Left hindlimb (tissue), 1 donor: ENCODE measurements around the gene MYBPH.

Source experiments
- DNase-seq: peaks from one replicate; pipeline ENCODE4 v3.0.0-alpha.2; 2018

The MYBPH gene

DNA sequence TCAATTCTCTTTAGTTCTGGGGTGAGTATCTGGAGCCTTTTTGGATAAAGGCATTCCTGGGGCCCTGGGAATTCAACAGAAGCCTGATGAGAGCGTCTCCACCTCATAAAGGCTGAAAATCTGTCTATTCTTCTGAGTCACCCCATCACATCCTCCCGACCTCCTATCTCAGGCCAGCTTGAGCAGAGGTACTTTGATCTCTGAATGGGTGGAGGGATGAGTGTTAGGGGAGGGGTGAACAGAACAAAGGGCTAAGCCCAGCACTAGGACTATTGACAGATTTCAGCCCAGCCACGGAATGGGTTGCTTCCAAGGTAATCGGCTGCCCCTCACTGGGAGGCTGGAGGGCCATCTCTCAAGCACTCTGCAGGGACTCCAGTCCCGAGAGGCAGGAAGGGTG is 2.5 kb upstream of the MYBPH start:
- DNase-seq, result no peak

DNA sequence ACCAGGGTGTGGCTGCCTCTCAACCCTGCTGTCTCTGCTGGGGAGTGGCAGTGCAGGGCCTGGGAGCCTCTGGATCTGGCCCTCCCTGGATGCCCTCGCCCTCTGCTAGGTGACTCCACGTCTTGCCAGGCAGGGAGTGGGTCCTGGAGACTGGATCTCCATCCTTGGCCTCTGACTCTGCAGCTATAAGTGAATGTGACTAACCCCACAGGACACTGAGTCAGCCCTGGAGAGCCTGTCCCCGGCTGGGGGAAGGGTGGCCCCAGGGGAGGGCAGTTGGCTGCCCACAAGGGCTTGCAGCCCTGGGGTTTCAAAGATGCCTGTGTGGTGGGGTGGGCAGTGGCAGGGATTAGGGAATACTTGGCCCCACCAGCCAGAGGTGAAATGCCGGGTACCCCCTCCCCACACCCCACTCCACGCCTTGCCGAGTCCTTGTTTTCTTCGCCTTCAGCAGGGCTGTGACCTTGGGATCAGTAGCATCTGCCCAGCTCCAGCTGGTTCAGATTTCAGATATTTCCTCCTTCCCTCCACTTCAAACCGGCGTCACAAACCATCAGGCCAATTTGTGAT is 1.9 kb upstream of the MYBPH start:
- no peak for DNase-seq

DNA sequence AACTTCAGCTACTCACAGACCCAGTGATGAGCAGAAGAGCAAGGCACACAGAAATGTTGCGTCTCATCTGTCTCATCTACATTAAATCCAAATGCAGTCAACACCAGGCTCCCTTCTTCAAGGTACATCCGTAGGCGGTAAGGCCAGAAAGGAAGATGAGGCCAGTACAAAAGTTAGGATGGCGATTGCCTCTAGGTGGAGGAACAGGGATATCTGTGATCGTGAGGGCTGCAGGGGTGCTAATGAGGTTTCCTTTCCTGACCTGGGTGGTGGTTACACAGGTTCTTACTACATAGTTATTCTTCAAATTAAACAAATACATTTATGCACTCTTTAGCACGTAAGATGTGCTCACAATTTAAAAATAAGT is 1.4 kb upstream of the MYBPH start:
- DNase-seq, result no peak

DNA sequence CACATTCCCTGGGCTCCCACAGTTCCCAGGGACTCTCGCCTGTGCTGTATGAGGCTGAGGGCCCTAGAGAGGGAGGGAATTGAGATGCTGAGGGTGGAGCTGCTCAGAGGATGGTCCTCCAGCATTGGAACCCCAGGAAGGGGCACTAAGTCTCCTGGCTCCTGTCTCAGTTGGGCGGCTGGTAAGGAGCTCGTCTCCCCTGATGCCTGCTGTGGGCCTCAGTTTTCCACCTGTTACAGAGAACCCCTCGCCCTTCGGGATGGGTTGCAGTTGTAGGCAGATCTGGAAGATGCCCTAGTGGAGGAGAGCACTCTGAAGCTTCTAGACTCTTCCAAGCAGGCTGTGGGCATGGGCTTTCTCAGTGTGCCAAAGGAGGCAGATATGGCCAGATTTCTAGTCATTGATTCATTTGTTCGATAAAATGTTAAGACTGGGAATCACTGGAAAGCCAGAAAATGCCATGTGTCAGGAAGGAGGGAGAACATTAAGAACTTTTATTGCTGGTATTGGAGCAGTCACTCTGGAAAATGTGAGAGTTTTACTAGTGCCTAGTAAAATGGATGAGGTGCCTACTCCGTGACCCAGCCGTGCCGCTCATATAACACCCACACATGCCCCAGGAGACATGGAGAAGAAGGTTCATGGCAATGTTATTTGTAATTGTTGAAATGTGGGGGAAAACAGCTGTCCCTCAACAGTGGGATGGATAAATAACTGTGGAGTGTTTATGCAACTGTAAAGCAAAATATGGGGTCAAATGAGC is 828 bp upstream of the MYBPH start:
- DNase-seq, result no peak

DNA sequence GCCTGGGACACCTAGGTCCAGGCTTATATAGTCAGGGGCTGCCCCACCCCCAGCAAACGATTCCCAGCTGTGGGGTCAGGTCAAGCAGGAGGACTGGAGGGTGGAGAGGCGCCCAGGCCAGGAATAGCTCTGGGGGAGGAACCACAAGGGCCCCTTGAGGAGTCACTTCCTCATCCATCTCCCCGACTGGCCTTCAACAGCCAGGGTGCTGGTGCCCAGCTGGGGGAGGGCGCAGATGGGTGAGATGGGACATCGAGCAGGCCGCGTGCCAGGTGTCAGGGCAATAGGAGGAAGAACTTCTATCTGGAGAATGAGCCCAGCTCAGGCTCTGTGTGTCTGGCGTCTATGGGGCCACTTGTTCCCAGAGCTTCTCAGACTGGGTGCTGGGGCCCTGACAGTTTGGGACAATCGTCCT is 208 bp upstream of the MYBPH start:
- no peak for DNase-seq

DNA sequence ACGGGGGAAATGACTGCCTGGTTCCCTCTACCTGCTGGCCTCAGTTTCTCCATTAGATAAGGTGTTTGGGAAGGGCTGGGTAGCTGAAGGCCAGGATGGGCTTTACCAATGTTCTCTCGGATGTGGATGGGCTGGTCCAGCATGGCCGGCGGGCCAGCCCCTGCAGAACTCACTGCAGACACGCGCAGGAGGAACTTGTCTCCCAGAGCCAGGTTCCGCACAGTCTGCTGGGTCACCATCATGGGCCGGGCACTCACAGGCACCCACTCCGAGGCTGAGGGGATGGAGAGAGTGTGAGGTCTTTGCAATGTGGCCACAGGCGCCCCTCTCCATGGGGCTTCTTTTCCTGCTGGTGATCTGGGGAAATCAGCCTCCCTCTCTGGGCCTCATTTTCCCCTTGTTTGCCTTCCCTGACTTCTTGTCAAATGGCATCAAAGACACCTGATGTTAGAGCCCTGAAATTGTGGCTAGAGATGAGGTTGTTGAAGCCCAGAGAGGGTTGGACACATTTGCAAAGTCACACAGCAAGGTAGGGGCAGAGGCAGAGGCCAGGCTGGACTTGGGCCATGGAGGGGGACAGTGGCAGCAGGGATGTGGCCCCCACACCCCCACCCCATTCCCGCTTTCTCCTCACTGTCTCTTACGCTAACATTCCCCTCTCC is 1.2 kb downstream of the MYBPH start:
- DNase-seq, result no peak

DNA sequence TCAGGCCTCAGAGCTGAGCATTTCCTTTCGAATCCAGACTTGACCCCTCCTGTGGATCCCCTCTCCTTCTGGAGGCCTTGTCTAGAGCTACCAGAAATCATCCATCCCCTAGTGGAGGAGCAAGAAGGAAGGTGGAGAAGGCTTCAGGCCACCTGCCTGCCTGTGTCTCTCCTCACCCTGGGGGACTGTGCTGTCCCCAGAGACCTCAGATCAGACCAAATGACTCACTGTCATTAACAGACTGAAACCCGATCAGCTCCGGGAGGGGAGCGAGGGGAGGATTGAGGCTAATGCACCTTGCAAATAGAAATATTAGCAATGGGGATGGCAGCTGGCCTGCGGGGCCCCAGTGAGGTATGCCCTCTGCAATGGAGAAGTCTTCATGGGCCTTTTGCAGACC is 2.1 kb downstream of the MYBPH start:
- no peak for DNase-seq

DNA sequence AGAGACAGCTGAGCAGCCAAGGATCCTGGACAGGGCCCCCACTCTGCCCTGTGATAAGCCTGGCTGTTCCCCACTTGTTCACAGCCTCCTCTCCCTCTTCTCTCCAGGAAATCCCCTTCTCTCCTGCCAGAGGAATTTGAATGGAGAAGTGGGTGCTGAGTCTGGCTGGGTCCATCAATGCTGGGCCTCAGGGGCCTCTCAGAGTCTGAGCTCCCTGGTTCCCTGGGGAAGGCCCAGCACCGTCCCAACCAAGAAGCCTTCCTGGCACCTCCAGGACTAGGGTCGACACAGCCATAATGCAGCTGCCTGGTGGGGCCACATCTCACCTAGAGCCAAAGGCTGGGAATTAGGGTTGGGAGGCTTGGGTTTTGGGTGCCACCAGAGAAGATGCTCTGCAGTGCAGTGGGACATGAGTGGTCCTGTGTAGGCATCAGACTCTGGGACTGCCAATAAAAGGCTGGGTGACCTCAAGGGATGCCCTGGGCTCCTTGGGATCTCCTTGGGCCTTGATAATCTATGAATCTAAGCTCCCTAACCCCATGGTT is 2.5 kb downstream of the MYBPH start:
- no peak for DNase-seq

DNA sequence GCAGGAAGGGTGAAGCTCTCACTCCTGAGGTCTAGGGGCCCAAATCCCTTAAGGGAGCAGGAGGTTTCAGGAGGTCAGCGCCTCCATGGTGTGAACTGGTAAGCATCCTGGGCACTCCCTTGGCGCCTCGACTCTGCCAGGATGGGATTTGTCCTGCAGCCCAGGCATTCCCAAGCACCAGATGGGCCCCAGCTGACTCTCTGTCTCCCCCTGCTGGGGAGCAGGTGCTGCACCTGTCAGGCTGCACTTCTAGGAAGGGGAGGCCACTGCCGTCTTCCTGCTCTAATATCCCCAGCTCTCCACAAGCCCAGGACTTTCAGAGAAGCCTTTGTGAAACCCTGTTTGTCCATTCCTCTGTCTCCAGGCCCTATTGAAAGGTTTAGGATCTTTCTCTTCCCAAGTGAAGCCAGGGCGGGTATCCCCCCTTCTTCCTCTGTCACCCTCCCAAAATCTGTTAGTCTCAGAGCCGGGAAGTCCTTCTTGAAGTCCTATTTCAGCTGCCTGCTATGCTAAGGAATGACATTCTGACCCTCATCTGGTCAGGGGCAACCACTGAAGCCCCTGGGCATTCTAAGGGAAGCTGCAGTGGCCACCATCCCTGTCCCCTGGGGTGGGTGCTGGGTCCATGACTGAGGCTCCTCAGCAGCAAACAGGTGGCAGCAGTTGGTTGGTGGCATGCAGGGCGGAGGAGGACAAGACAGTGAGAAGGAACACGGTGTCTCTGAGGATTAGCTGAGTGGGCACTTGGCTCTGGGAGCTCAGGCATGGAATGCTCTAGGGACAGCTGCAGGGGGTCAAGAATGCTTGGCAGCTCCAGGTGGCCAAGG is 3.2 kb downstream of the MYBPH start:
- DNase-seq, result no peak

DNA sequence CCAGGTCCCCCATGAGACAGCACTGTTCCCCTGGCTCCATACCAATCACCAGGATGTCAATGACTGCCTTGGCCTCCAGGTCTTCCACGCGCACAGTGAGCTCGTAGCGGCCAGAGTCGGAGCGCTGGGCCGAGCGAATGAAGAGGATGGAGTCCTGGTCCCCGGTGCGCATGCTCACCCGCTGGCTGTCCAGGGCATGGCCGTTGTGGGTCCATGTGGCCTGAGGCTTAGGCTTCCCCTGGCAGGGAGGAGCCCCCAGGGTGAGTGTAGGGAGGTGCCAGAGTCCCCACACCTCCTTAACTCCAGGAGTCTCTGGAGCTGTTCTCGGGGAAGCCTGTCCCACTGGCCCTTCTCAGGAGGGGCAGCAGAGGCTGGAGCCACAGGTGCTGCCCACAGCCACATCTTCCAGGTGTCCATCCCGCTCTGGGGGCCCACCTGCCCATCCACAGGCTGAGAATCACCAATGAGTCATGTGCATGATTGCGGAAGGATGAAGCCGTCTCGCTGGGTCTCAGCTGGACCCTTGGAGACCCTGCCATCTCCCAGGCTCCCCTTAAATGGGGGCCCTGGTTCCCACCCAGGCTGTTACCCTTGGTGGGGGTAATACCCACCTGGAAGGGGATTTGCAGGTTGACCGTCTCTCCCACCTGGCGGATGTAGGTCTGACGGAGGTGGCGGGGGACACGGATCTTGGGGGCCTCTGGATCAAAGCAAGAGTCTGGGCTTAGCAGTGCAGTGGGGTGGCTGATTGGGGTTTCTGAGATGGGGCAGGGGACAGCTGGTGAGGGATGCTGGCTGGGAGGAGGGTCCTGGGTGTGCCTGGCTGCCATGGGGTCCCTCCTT is 4.1 kb downstream of the MYBPH start:
- no peak for DNase-seq

DNA sequence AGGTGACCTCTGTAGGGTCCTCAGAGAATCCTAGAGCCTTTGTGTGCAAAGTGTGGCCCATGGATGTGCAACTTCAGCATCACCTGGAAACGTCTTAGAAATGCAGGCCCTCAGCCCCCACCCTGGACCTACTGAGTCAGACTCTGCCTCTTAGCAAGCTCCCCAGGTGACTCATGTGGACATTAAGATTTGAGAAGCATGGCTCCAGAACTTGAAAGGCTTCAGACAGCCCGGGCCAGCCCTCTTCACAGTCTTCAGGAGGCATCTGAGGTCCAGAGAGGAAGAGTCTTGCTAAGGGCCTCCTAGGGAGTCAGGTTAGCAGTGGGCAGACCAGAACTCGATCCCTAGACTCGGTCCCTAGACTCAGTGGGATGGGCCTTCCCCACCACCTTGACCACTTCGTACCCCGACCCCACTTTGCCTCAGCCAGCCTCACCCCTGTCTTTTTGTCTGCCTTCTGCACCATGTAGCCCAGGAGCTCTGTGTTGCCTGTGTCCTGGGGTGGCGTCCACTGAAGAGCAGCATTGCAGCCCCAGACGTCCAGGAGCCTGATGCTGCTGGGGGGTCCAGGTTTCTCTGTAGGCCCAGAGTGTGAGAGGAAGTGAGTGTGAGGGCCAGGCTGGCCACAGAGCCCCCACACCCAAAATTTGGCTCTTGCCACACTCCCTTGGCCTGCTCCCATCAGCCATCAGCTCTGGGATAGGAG is 4.8 kb downstream of the MYBPH start:
- DNase-seq, result no peak

DNA sequence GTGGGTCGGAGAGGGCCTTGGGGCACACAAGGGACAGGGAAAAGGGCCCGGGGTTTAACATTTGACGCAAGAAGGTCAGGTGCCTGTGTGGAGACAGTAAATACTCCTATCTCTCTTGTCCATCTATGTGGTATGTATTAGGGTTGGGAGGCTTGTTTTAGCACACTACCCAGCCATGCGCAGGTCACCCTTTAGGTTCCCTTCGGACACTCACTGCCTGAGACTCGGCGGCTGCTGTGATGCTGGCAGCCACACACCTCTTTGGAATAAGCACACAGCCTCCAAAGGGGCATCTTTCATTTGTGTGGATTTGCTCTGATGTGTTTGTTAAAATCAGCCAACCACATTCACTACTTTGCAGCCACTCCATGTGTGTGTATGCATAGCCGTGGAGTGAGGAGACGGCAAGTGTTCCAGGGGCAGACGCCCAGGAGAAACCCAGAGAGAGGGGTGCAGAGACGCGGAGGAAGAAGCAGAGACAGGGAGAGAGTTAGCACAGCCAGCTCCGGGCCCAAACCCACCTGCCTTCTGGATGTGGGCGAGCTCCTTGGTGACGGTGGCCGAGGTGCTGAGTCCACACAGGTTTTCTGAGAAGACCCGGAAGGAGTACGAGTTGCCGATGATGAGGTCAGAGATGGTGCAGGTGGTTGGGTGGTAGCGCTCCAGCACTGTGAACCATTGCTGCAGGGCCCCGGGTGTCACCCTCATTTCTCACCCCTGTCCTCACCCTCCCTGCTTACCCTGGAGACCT is 5.7 kb downstream of the MYBPH start:
- DNase-seq, result no peak

DNA sequence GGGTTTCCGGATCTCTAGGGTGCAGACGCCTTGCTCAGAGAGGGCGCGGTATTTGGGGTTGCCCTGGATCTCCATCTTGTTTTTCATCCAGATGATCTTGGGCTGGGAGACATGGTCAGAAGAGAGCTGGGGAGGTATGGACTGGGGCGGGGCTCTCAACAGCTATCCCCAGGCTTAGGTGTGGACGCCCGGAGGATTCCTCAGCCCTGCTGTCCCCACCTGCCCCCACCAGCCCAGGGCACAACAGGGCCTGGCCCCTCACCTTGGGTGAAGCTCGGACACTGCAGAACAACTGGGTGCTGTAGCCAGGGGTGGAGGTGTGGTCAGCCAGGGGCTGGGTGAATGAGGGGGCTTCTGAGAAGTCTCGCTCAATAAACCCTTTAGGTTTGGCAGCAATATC is 6.6 kb downstream of the MYBPH start:
- no peak for DNase-seq

DNA sequence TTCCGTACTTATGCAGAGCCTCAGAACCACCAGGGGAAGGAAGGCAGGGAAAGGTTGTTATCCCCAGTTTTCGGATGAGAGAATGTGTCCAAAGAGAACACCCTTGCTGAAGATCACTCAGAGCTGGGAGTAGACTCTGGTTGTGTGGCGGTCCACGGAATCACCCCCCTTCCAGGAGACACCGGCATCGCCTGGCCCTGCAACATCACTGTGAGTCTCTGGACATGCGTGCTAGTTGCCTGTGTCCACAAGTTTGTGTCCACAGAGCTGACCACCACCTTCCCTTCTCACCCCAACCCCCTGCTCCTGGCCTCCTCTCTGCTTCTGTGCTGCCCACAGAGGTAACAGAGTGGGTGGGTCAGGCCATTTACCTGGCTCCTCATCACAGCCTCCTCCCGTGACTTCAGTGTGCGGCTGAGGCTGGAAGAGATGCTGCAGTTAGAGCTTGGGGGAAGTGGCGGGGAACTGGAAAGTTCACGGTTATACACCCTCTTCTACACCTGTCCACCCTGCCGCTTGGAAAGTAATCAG is 7.3 kb downstream of the MYBPH start:
- DNase-seq, result no peak

DNA sequence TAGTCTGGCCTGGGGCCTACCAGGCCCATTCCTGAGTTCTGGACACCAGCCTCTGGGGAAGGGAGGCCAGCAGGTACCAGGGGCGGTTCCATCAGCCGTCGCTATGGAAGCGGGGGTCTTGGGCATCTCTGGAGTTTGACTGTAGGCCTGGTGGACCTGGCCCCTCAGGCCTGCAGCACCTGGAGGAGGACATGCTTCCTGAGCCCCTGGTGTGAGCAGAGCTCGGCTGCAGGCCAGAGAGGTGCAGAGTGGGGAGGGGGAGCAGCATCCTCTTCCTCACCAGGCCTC is 7.8 kb downstream of the MYBPH start:
- DNase-seq, result no peak

DNA sequence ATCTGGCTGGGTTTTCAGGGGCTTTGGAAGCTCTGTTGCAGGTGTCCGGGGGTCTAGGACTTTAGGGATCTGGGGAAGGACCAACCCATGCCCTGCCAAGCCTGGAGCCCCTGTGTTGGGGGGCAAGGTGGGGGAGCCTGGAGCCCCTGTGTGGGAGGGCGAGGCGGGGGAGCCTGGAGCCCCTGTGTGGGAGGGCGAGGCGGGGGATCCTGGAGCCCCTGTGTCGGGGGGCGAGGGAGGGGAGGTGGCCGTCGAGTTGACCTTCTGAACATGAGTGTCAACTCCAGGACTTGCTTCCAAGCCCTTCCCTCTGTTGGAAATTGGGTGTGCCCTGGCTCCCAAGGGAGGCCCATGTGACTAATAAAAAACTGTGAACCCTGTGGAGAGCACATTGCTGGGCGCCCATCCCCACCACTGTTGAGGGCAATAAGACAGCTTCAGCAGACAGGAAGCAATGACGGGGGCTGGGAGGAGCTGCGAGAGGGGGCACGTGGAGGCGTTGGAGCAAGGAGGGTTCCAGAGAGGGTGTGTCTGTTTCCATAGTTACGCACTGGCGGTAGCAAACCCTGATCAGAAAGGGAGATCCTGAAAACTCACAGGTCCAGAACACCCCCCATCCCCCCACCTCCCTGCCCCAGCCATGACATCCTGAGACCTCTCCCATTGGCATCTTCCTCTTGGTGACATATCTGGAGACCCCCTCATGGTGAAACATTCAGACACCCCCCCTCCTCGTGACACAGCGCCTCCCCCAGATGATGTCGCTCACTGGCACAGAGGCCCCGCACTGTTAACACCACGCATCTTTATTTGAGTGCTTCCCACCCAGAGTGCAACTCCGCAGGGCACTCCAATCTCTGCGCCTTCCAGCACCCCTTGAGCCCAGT is 8.4 kb downstream of the MYBPH start:
- no peak for DNase-seq

DNA sequence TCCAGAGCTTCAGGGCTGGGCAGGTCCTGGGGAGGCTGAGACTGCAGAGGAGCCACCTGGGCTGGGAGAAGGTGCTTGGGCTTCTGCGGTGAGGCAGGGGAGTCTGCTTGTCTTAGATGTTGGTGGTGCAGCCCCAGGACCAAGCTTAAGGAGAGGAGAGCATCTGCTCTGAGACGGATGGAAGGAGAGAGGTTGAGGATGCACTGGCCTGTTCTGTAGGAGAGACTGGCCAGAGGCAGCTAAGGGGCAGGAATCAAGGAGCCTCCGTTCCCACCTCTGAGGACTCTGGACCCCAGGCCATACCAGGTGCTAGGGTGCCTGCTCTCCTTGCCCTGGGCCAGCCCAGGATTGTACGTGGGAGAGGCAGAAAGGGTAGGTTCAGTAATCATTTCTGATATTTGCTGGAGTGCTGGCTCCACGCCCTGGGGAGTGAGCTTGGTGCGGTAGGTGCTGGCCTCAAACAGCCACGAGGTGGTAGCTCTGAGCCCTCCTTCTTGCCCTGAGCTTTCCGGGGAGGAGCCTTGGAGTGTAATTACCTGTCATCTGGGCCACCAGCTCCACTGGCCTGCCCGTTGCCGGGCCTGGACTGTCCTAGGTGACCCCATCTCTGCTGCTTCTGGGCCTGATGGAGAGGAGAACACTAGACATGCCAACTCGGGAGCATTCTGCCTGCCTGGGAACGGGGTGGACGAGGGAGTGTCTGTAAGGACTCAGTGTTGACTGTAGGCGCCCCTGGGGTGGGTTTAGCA is 9.3 kb downstream of the MYBPH start:
- DNase-seq, result no peak

DNA sequence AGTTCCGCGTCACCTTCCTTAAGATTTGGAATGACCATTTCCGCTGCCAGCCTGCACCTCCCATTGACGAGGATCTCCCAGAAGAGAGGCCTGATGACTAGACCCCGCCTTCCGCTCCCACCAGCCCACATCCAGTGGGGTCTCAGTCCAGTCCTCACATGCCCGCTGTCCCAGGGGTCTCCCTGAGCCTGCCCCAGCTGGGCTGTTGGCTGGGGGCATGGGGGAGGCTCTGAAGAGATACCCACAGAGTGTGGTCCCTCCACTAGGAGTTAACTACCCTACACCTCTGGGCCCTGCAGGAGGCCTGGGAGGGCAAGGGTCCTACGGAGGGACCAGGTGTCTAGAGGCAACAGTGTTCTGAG is 9.8 kb downstream of the MYBPH start:
- DNase-seq, result no peak
